ENCODE measurements around the gene RTN1.

RTN1 gene

DNA sequence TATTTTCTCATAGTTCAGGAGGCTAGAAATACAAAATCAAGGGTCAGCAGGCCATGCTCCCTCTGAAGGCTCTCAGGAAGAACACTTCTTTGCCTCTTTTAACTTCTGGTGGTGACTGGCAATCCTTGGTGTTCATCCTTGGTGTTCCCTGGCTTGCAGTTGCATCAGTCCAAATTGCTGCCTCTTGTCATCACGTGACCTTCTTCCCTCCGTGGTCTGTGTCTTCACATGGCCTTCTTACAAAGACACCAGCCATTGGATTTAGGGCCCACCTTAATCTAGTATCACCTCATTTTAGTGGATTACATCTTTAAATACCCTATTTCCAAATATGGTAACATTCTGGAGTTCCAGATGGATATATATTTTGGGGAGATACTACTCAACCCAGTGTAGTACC lies 41.9 kb upstream of the RTN1 start:
- no peak for DNase-seq (ENCODE audit: low read depth)
- TF ChIP-seq, protein P1, sequence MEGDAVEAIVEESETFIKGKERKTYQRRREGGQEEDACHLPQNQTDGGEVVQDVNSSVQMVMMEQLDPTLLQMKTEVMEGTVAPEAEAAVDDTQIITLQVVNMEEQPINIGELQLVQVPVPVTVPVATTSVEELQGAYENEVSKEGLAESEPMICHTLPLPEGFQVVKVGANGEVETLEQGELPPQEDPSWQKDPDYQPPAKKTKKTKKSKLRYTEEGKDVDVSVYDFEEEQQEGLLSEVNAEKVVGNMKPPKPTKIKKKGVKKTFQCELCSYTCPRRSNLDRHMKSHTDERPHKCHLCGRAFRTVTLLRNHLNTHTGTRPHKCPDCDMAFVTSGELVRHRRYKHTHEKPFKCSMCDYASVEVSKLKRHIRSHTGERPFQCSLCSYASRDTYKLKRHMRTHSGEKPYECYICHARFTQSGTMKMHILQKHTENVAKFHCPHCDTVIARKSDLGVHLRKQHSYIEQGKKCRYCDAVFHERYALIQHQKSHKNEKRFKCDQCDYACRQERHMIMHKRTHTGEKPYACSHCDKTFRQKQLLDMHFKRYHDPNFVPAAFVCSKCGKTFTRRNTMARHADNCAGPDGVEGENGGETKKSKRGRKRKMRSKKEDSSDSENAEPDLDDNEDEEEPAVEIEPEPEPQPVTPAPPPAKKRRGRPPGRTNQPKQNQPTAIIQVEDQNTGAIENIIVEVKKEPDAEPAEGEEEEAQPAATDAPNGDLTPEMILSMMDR (conservative IDR thresholded peaks at IDR 0.05; ENCODE audit: low read depth, low read length): no peak
- no peak overlapping the region for H3K4me3 ChIP-seq (ENCODE audit: low read depth, low read length)

DNA sequence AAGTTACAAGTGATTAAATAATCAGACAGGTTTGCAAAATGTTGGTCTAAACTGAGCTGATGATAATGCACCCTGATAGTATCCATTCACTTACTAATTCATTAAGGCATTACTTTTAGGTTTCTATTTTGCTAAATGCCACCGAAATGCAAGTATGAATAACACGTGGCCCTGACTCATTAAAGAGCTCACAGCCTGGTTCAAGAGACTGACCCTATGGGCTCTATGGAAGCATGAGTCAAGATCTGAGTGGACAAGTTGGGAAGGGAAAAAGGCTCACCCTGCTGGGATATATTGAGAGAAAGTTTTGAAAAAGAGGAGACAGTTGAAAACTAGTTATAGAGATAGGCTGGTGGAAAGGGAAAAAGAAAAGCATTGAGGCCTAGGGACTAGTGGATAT lies 34.6 kb upstream of the RTN1 start:
- no peak overlapping the region for H3K4me3 ChIP-seq (ENCODE audit: low read depth, low read length)
- TF ChIP-seq, protein P1 (conservative IDR thresholded peaks at IDR 0.05; ENCODE audit: low read depth, low read length): no peak
- peak; percentile 52 for DNase-seq (ENCODE audit: low read depth)

DNA sequence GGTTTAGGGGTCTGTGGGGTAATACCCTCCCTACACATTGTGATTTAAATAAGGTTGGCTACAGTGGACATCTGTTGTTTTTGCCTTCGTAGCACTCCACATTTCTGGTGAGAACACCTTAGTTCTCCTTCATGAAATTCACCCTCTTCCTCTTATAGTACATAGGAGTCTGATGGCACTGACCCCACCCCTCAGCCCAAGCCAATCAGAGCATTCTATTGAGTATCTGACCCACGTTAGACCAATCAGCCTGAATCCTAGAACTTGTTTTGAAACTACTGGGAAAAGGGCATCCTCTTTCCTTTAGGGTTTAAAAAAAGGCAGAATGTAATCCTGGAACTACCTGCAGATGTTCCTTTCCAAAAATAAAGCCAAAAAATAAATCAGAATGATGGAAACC lies 33.6 kb upstream of the RTN1 start:
- TF ChIP-seq, protein P1 (conservative IDR thresholded peaks at IDR 0.05; ENCODE audit: low read depth, low read length): no peak
- no peak for DNase-seq (ENCODE audit: low read depth)
- H3K4me3 ChIP-seq (ENCODE audit: low read depth, low read length): no peak overlapping the region

DNA sequence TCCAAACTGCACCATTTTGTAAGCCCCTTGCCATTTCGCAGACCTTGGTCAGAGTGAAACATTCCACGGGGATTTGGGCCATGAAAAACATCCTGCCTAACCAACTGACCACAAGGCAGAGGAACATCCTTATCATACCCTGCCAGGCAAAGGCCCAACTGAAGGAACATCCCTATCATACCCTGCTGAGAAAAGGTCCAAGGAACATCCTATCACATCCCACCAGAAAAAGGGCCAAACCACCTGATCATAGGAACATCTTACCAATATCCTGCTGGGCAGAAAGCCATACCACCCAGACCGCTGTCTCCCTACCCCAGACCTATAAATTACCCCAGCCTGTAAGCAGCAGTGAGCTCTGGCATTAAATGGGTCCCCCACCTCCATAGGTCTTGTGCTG lies 30.0 kb upstream of the RTN1 start:
- DNase-seq (ENCODE audit: low read depth): no peak
- TF ChIP-seq, protein P1 (conservative IDR thresholded peaks at IDR 0.05; ENCODE audit: low read depth, low read length): no peak
- H3K4me3 ChIP-seq (ENCODE audit: low read depth, low read length): no peak overlapping the region

DNA sequence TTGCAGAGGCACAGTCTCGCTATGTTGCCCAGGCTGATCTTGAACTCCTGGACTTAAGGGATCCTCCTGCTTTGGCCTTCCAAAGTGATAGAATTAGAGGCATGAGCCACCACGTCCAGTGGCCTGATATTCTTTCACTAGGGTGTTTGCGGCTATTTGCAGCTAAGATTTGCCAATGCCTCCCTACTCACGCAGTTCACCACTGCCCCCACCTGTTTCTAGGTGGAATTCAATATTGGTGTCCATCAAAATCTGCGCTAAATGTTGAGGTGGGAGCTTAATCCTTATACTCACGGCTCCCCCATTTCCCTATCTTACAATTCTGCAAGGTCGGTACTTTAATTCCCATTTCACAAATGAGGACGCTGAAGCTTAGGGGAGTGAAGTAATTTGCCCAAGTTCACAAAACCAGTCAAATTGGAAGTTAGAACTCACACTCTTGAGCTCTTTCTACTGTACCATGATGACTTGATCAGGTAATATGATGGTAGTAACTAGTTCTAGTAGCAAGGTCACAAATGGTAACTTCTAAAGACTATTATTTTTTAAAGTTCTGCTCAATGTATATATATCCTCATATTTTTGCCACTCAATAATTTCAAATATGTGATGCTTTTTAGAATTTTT lies 27.3 kb upstream of the RTN1 start:
- peak; percentile 69 for DNase-seq (ENCODE audit: low read depth)
- TF ChIP-seq, protein P1 (conservative IDR thresholded peaks at IDR 0.05; ENCODE audit: low read depth, low read length): peak; percentile 78
- H3K4me3 ChIP-seq (ENCODE audit: low read depth, low read length): no peak overlapping the region

DNA sequence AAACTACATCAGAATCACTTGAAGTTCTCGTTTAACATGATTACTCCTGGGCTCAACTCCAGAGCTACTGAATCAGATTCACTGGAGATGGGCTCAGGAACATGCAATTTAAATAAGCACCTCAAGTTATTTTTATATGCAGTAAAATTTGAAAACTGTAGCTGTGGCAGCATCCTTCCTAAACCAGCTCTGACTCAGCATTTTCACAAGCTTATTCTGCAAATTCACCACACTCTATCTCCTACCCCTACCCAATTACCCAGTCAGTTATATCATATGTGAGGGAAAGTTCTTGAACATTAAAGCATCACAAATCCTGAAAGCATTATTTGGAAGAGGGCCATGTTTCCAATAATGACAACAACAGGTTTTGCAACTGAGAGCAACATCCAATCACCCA lies 25.1 kb upstream of the RTN1 start:
- H3K4me3 ChIP-seq (ENCODE audit: low read depth, low read length): no peak overlapping the region
- TF ChIP-seq, protein P1 (conservative IDR thresholded peaks at IDR 0.05; ENCODE audit: low read depth, low read length): no peak
- no peak for DNase-seq (ENCODE audit: low read depth)

DNA sequence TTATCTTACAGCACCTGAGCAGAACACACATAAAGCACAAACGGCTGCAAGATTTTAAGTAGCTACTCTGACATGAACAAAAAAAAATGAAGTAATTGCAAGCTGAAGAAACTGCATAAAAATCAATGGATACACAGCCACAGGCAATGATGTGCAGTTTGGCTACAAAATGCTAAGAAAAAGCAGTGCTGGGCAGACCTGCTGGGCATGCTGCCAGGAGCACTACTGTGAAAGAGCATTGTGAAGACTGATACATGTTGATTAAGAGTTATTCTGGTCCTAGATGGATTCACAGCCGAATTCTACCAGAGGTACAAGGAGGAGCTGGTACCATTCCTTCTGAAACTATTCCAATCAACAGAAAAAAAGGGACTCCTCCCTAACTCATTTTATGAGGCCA lies 20.1 kb upstream of the RTN1 start:
- no peak for DNase-seq (ENCODE audit: low read depth)
- H3K4me3 ChIP-seq (ENCODE audit: low read depth, low read length): no peak overlapping the region
- TF ChIP-seq, protein P1 (conservative IDR thresholded peaks at IDR 0.05; ENCODE audit: low read depth, low read length): no peak

Data from choroid plexus epithelial cell (primary cell).